NCI-H1436 (cell line): ENCODE data around the gene LMF1.

Experiments used
- DNase-seq: peaks from one replicate; lab custom pipeline; 2025; lab: John Stamatoyannopoulos, UW

The LMF1 gene

GRCh38 chr16:970766-971581 lies at the start of gene LMF1:
Gene LMF1, minus strand, starts transcription at chr16:970984. Its CDS starts 4 bp downstream, at chr16:970980.
- peak; percentile 86 for DNase-seq

GRCh38 chr16:1020091-1020399 lies 49.3 kb upstream of the LMF1 start:
- no peak for DNase-seq

GRCh38 chr16:1019231-1020090 lies 48.7 kb upstream of the LMF1 start:
- no peak for DNase-seq

GRCh38 chr16:1018447-1019198 lies 47.8 kb upstream of the LMF1 start:
- DNase-seq, result no peak

GRCh38 chr16:1014771-1015495 lies 44.1 kb upstream of the LMF1 start:
- no peak for DNase-seq

GRCh38 chr16:1014221-1014620 lies 43.4 kb upstream of the LMF1 start:
- no peak for DNase-seq

GRCh38 chr16:1013593-1013900 lies 42.8 kb upstream of the LMF1 start:
- DNase-seq, result no peak

GRCh38 chr16:1012722-1013592 lies 42.2 kb upstream of the LMF1 start:
- no peak for DNase-seq

- DNase-seq, result no peak
These were observed 41.4 kb upstream of the LMF1 start for GRCh38 chr16:1012135-1012534.

- DNase-seq, result no peak
These were observed 40.7 kb upstream of the LMF1 start for GRCh38 chr16:1011316-1012082.

- no peak for DNase-seq
These were observed 40.0 kb upstream of the LMF1 start for GRCh38 chr16:1010815-1011214.

- DNase-seq, result no peak
These were observed 39.5 kb upstream of the LMF1 start for GRCh38 chr16:1010251-1010650.

GRCh38 chr16:1009358-1010150 lies 38.8 kb upstream of the LMF1 start:
- DNase-seq, result no peak

- DNase-seq, result no peak
These were observed 37.3 kb upstream of the LMF1 start for GRCh38 chr16:1008085-1008484.

- no peak for DNase-seq
These were observed 36.6 kb upstream of the LMF1 start for GRCh38 chr16:1007284-1007850.

- DNase-seq, result no peak
These were observed 36.0 kb upstream of the LMF1 start for GRCh38 chr16:1006781-1007180.

- no peak for DNase-seq
These were observed 34.5 kb upstream of the LMF1 start for GRCh38 chr16:1005286-1005685.

GRCh38 chr16:1003391-1004347 lies 32.9 kb upstream of the LMF1 start:
- DNase-seq, result no peak
